Stimulated activated CD4-positive, alpha-beta T cell treated with anti-CD3 and anti-CD28 coated beads, TNF-alpha, amount 100 ng/mL, for 24 hours (primary cell): ENCODE measurements around the gene SETD1A.
A peak's percentile ranks its signal among the peaks of the same experiment; 100 is the strongest.

Experiments
- DNase-seq, 3 experiments: peaks; one replicate each; pipeline ENCODE4 v3.0.0-alpha.2; 2020; ENCODE audit warnings: low read depth in 3 of 3

Gene SETD1A

GRCh38 chr16:30957456-30958174 is at the start of gene SETD1A:
Gene SETD1A, plus strand, starts transcription at chr16:30957754. Its CDS starts 978 bp downstream, at chr16:30958732.
- DNase-seq, result peak; percentile 92 to 97 (median 96)

- DNase-seq, result no peak
Measured at GRCh38 chr16:30910427-30911029, 47.0 kb upstream of the SETD1A start.

GRCh38 chr16:30912794-30913412 is 44.7 kb upstream of the SETD1A start:
- DNase-seq, result no peak

- DNase-seq, result no peak
Measured at GRCh38 chr16:30914830-30915229, 42.7 kb upstream of the SETD1A start.

GRCh38 chr16:30918614-30919013 is 38.9 kb upstream of the SETD1A start:
- DNase-seq, result no peak

GRCh38 chr16:30920891-30921290 is 36.7 kb upstream of the SETD1A start:
- DNase-seq, result no peak

- DNase-seq, result no peak
Measured at GRCh38 chr16:30921459-30921747, 36.2 kb upstream of the SETD1A start.

GRCh38 chr16:30921748-30922419 is 35.7 kb upstream of the SETD1A start:
- DNase-seq, result peak; percentile 73 to 88 (median 76)

- peak; percentile 99 to 100 (median 99) for DNase-seq
Measured at GRCh38 chr16:30922420-30922959, 35.1 kb upstream of the SETD1A start.

GRCh38 chr16:30922960-30923535 is 34.5 kb upstream of the SETD1A start:
- DNase-seq, result peak; percentile 91 to 97 (median 96)

- DNase-seq, result no peak
Measured at GRCh38 chr16:30923554-30924075, 33.9 kb upstream of the SETD1A start, which contains the start of gene FBXL19. Gene FBXL19, plus strand, starts transcription at chr16:30923572. Its CDS starts 2,183 bp downstream, at chr16:30925755.

GRCh38 chr16:30924076-30924912 is 33.3 kb upstream of the SETD1A start:
- no peak for DNase-seq

GRCh38 chr16:30924913-30925631 is 32.5 kb upstream of the SETD1A start:
- no peak for DNase-seq

- DNase-seq, result no peak
Measured at GRCh38 chr16:30925632-30925987, 31.9 kb upstream of the SETD1A start.

GRCh38 chr16:30925995-30926811 is 31.4 kb upstream of the SETD1A start:
- no peak for DNase-seq

GRCh38 chr16:30926937-30927788 is 30.4 kb upstream of the SETD1A start:
- no peak for DNase-seq

- DNase-seq, result peak in 1 of 3 experiments; percentile 35
Measured at GRCh38 chr16:30927789-30928378, 29.7 kb upstream of the SETD1A start.

GRCh38 chr16:30928390-30928789 is 29.2 kb upstream of the SETD1A start:
- DNase-seq, result no peak
